Femur (tissue), 1 donor: ENCODE results near the gene ENTR1.
A peak's percentile ranks its signal among the peaks of the same experiment; 100 is the strongest.

Experiments used
- DNase-seq: peaks from one replicate; pipeline ENCODE4 v3.0.0-alpha.2; 2017

ENTR1 gene

GRCh38 chr9:136373300-136374182 lies 36.9 kb downstream of the ENTR1 start, which contains the start of gene CARD9:
TSS of gene CARD9 (minus strand) at chr9:136373669. CDS start at chr9:136372078, 1,591 bp downstream.
- DNase-seq = no peak

GRCh38 chr9:136372561-136373299 lies 37.7 kb downstream of the ENTR1 start:
- peak; percentile 80 for DNase-seq

- DNase-seq = no peak
These were observed 38.4 kb downstream of the ENTR1 start for GRCh38 chr9:136372006-136372405.

- DNase-seq = no peak
These were observed 38.9 kb downstream of the ENTR1 start for GRCh38 chr9:136371533-136371880.

- DNase-seq = no peak
These were observed 39.5 kb downstream of the ENTR1 start for GRCh38 chr9:136370687-136371532.

GRCh38 chr9:136370037-136370436 lies 40.4 kb downstream of the ENTR1 start:
- no peak for DNase-seq

- no peak for DNase-seq
These were observed 42.2 kb downstream of the ENTR1 start for GRCh38 chr9:136368190-136368589.

GRCh38 chr9:136367296-136368145 lies 42.9 kb downstream of the ENTR1 start:
- no peak for DNase-seq

- no peak for DNase-seq
These were observed 43.6 kb downstream of the ENTR1 start for GRCh38 chr9:136366826-136367225.

- no peak for DNase-seq
These were observed 44.6 kb downstream of the ENTR1 start for GRCh38 chr9:136365775-136366222.

- no peak for DNase-seq
These were observed 45.3 kb downstream of the ENTR1 start for GRCh38 chr9:136364942-136365774.

- no peak for DNase-seq
These were observed 46.3 kb downstream of the ENTR1 start for GRCh38 chr9:136363949-136364748.

- peak; percentile 97 for DNase-seq
These were observed 47.1 kb downstream of the ENTR1 start, which contains the start of gene DNLZ for GRCh38 chr9:136363106-136363948. TSS of gene DNLZ (minus strand) at chr9:136363744. CDS start at chr9:136363714, 30 bp downstream.

- DNase-seq = no peak
These were observed 48.0 kb downstream of the ENTR1 start for GRCh38 chr9:136362450-136362784.

- DNase-seq = no peak
These were observed 48.5 kb downstream of the ENTR1 start for GRCh38 chr9:136361754-136362449.

- peak; percentile 69 for DNase-seq
These were observed 49.2 kb downstream of the ENTR1 start for GRCh38 chr9:136361047-136361753.

- no peak for DNase-seq
These were observed 50.4 kb downstream of the ENTR1 start for GRCh38 chr9:136359774-136360718.
